Lung microvascular endothelial cell (primary cell): ENCODE measurements around the gene FAN1. TPM values are rescaled to one million over a fixed set of nuclear protein-coding genes. Genes with fewer than 3 reads are reported as not detected.

Experiments used
- DNase-seq, 2 donors: peaks; one replicate each; pipeline versions ENCODE4 v3.0.0 to v3.0.0-alpha.2; 2010; ENCODE audit warnings: low read depth in 2 of 2
- total RNA-seq: library from RNA; depleted of rRNA; stranded (reverse); fragments of >200 nt; gene quantifications from 2 replicates; pipeline ENCODE4 v1.2.1, GENCODE V29; 2014

The FAN1 gene
- total RNA-seq, 1 donor from 2014 or later, result 9.5 TPM

GRCh38 chr15:30919877-30920550, 16.3 kb downstream of the FAN1 start:
- no peak for DNase-seq

GRCh38 chr15:30921106-30921505, 17.4 kb downstream of the FAN1 start:
- DNase-seq, result no peak

DNA sequence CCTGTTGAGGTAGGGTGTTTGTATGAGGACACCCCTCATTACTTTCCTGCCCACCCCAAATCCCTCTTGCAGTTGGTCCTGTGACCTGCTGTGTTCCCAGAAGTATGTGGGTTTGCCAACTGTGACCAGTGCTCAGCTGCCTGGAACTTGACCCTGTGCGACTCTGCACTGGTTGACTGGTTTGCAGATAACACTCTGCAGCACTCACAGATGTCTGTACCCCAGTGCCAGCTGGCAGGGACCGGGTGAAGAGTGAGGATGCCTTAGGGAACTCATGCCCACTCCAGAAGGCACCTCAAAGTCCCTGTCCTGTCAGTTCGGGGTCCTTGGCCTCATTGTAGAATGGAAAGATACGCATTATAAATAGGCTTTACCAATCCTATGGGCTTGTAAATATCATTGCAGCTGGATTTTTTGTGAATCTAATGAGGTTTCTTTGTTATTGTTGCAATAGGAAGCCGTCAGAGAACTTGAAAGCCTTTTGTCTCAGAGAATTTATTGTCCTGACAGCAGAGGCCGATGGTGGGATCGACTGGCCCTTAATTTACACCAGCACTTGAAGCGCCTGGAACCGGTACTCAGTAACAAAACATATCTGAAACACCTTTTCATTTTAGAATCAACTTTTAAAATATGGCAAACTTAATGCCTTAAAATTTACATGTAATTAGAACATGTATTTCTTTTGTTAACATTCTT, 18.2 kb downstream of the FAN1 start:
- no peak for DNase-seq

- peak; percentile 34 to 64 for DNase-seq
Measured at GRCh38 chr15:30922480-30923311, 19.0 kb downstream of the FAN1 start.

- no peak for DNase-seq
Measured at GRCh38 chr15:30923429-30923828, 19.7 kb downstream of the FAN1 start.

DNA sequence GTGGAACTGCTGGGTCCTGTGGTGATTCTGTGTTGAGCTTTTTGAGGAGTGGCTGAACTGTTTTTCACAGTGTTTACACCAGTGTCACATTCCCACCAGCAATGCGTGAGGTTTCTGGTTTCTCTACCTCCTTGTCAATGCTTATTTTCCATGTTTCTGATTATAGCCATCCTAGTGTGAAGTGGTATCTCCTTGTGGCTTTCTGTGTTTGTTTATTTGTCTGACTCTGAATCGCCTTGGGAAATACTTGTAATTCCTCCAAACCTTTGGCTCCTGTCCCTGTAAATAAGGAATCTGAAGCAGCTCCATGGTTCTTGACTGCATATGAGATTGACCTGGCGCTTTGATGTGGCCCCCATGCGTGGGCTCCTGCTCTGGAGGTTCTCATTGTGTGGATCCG, 20.6 kb downstream of the FAN1 start:
- DNase-seq, result no peak

DNA sequence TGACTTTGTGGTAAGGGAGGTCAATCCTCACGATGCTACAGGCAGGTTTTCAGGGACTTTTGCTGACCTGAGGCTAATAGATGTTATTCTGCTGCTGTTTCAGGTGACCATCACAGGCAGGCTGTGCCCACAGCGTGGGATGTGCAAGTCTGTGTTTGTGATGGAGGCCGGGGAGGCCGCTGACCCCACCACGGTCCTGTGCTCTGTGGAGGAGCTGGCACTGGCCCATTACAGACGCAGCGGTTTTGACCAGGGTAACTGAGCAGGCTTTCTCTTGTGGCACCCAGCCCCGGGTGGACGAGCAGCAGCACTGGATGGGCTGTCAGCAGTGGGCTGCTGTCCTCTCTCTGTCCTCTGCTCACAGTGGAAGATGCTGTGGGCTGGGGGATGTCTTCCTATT, 22.0 kb downstream of the FAN1 start:
- no peak for DNase-seq

DNA sequence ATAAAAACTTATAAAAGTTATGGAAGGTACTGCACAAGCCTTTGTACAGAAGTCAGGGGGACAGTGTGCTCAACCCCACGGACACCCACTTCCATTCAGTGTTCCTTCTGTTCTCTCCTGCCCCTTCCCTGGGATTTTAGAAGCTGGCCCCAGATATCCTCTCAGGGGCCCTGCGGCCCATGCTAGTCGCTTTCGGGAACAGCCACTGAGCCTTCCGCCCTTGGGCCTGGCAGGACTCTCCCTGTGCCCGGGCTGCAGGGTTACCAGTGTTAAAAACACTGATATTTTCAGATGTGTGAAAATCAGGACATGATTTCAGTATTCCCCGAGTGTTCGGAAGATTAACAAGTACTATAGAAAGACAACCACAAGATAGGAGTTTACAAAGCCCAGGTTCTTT, 22.4 kb downstream of the FAN1 start:
- DNase-seq, result no peak

DNA sequence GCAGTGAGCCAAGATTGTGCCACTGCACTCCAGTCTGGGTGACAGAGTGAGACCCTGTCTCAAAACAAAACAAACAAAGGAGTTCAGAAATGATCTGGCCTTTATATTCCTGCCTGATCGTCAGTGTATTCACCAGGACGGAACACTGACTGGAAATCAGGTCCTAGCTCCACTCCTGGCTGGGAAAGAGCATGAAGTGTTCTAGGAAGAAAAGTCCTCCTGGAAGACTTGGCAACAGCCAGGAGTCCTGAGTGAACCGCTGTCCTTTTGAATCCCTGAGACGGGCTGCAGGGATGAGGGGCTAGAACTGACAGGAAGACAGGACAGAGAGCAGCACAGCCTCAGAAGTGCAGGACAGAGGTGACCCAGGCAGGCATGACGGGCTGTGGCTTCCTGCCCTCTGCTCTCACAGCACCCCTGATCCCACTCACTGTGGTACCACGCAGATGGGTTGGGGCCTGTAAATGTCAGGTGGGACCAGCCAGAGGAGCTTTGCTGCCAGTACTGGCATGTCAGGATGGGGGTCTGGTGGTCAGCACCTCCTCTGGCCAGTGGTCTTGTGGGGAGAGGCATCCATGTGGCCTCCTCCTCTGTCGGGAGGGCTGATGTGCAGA, 23.5 kb downstream of the FAN1 start:
- DNase-seq, result no peak

GRCh38 chr15:30928076-30928475, 24.4 kb downstream of the FAN1 start:
- DNase-seq, result no peak

GRCh38 chr15:30929064-30929669, 25.5 kb downstream of the FAN1 start:
- DNase-seq, result no peak

DNA sequence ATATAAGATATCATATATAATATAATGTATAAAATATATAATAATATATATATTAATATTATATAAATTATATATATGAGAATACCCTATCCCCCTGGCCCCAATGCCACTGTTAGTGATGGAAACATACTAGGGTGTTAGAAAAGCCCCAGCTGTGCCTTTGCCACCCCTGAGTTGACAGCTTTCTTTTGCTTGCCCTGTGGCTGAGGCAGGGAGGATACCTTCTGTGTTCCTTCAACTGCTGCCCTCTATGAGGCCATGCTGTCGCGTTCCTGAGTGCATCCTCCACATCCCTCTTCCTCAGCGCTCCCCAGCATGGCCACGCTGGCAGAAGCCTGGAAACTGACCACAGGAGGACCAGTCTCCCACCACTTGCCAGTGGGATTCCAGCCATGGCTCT, 26.3 kb downstream of the FAN1 start:
- DNase-seq, result no peak

DNA sequence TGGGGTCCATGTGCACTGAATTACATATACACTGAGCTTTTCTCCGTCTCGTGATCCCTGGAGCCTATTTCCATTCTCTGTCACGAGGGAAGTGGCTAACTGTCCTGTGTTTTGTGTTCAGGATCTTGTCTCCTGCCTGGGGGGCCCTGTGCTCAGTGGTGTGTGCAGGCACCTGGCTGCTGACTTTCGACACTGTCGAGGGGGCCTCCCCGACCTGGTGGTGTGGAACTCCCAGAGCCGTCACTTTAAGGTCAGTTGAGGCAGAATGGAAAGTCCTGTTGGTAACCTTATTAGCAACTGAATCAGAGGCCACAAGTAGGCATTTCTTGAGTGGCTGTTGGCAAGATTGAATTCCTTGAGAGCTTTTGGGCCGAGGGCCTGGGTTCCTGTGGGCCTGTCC, 26.7 kb downstream of the FAN1 start:
- no peak for DNase-seq

GRCh38 chr15:30933293-30933692, 29.6 kb downstream of the FAN1 start:
- DNase-seq, result no peak

GRCh38 chr15:30939161-30939560, 35.4 kb downstream of the FAN1 start:
- no peak for DNase-seq

DNA sequence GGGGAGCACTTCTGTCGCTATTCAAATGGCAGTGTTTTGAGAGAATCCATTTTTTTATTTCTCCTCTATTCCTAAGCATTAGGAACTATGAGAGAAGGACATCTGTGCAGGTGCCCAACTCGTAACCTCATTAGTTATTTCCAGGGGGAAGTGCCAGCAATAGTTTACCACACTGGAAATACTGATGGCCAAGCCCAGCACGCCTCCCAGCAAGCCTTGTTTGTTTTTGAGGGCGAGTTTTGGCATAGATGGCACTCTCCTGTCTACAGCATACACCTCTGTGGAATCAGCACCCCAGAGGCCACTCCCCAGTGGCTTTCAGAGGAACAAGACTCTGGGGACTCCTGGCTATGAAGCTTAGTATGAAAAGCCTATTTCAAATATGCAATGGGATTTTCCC, 36.6 kb downstream of the FAN1 start:
- DNase-seq, result no peak

DNA sequence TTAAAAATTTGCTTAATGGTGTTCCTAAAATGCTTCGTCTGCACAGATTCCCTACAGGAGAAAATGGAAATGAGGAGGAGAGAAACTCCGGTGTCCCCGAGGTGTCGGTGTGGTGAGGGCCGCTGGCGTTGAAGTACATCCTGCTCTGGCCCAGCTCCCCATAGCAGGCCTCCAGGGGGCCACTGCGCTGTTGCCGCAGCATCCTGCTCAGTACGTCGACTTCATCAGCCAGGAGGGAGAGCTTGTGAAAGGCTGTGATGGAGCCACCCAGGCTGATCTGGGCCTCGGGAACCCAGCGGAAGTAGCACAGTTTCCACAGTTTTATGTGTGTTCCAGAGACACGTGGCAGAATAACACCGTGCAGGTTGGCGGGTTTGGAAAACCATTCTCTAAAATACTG, 37.8 kb downstream of the FAN1 start:
- DNase-seq, result no peak

- no peak for DNase-seq
Measured at GRCh38 chr15:30943654-30944335, 40.1 kb downstream of the FAN1 start.

GRCh38 chr15:30953183-30953582, 49.5 kb downstream of the FAN1 start:
- DNase-seq, result no peak

GRCh38 chr15:30953731-30954378, 50.1 kb downstream of the FAN1 start:
- DNase-seq, result peak in 1 of 2 donors; percentile 88

DNA sequence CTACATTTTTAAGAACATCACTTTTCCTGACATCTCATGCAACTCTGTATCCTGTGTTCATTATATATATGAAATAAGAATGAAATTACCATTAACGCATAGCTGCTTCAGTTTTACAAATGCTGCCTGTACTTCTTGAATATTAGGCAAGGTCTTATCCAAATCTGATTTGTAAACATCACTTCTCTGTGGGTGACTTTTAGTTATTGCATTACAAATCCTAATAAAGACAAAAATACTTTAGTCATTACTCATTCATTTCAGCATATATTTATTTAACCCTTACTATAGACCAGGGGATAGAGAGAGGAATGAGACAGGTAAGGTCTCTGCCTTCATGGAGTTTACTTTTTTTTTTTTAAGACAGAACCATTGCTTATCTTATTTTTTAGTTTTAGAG, 51.0 kb downstream of the FAN1 start:
- DNase-seq, result no peak
